Thoracic aorta (tissue), 2 donors: ENCODE measurements around the gene LRRC25. TPM values are rescaled to one million over a fixed set of nuclear protein-coding genes. Genes with fewer than 3 reads are reported as not detected.
"Not testable (repeated sequence)": the region's sequence is repeated elsewhere in the genome, so short reads cannot be mapped to it uniquely, and the experiment has no call there.

Experiments used
- ATAC-seq: fragments of 150-250 bp; one replicate; pipeline ENCODE4 v1.8.0; 2017; ENCODE audit warnings: low read depth; ENCODE audit not compliant: insufficient number of reproducible peaks, low FRiP score
- DNase-seq: peaks from one replicate; pipeline ENCODE4 v3.0.0-alpha.2; 2020; ENCODE audit warnings: low spot score
- H3K27ac ChIP-seq, 2 donors: fragments of 200-600 bp; sonication (generic); 1 replicate in 1 of 2; 2 replicates in 1 of 2; pipeline ENCODE4 v1.5.1; 2016; ENCODE audit warnings: mild to moderate bottlenecking in 2 of 2, moderate library complexity in 2 of 2
- H3K27me3 ChIP-seq: fragments of 200-600 bp; sonication (generic); replicated peaks from 2 replicates; pipeline ENCODE4 v1.6.0; 2016; ENCODE audit warnings: mild to moderate bottlenecking; ENCODE audit not compliant: insufficient read depth
- H3K36me3 ChIP-seq: fragments of 200-600 bp; sonication (generic); one replicate; pipeline ENCODE4 v1.5.1; 2016
- H3K4me1 ChIP-seq, 2 donors: fragments of 200-600 bp; sonication (generic); 1 replicate in 1 of 2; 2 replicates in 1 of 2; pipeline versions ENCODE4 v1.5.1 to v1.6.0; 2016; ENCODE audit warnings: low read depth in 2 of 2, mild to moderate bottlenecking in 1 of 2; ENCODE audit not compliant: control insufficient read depth in 1 of 2
- H3K4me3 ChIP-seq: fragments of 200-600 bp; sonication (generic); 2 replicates; pipeline ENCODE4 v1.5.1; 2016; ENCODE audit warnings: mild to moderate bottlenecking
- H3K9me3 ChIP-seq: fragments of 200-600 bp; sonication (generic); 2 replicates; pipeline ENCODE4 v1.5.1; 2016
- CTCF ChIP-seq: fragments of 200-600 bp; sonication (generic); IDR thresholded peaks from one replicate; pipeline ENCODE4 v1.5.1; 2019; ENCODE audit warnings: antibody characterized with exemption
- total RNA-seq, 2 donors: library from RNA; depleted of rRNA; stranded (reverse); fragments of >200 nt; gene quantifications; one replicate each; pipeline versions ENCODE4 v1.1.0 to v1.2.3, GENCODE V29; 2016

LRRC25 gene
- total RNA-seq, 2 donors from 2014 or later, result 18.7 to 30.3 TPM

GRCh38 chr19:18384775-18385174 lies 12.6 kb downstream of the LRRC25 start:
- Histone ChIP-seq H3K36me3 (no peaks in the 10 kb centered on the region), H3K27ac (no peak overlapping the region), H3K9me3 (no peaks in the 10 kb centered on the region), H3K27me3 (no peaks in the 10 kb centered on the region), H3K4me3 (no peak overlapping the region), H3K4me1 (peaks cover 6 to 36% of the 10 kb centered on the region in 2 donors)
- no peak for TF ChIP-seq CTCF
- no peak for DNase-seq
- no peak for ATAC-seq

- not testable (repeated sequence) for H3K27me3 ChIP-seq, DNase-seq, H3K4me3 ChIP-seq, H3K9me3 ChIP-seq, H3K27ac ChIP-seq, ATAC-seq, H3K36me3 ChIP-seq
- peaks cover 6 to 46% of the 10 kb centered on the region in 2 donors for H3K4me1 ChIP-seq
Observed at GRCh38 chr19:18383622-18384021, 13.8 kb downstream of the LRRC25 start.

GRCh38 chr19:18380843-18381242 lies 16.6 kb downstream of the LRRC25 start:
- H3K9me3 ChIP-seq, result no peaks in the 10 kb centered on the region
- no peaks in the 10 kb centered on the region for H3K27me3 ChIP-seq
- no peaks in the 10 kb centered on the region for H3K36me3 ChIP-seq
- no peak overlapping the region for H3K4me3 ChIP-seq
- peaks cover 6 to 34% of the 10 kb centered on the region in 2 donors for H3K4me1 ChIP-seq
- peak overlapping the region; percentile 73 to 75 for H3K27ac ChIP-seq
- DNase-seq, result no peak
- no peak for TF ChIP-seq CTCF
- no peak for ATAC-seq

- H3K27ac ChIP-seq, result peak overlapping the region; percentile 73 to 75
- no peak for TF ChIP-seq CTCF
- no peaks in the 10 kb centered on the region for H3K9me3 ChIP-seq
- peak; percentile 86 for DNase-seq
- H3K4me3 ChIP-seq, result no peak overlapping the region
- ATAC-seq, result peak; percentile 53
- no peaks in the 10 kb centered on the region for H3K36me3 ChIP-seq
- no peaks in the 10 kb centered on the region for H3K27me3 ChIP-seq
- H3K4me1 ChIP-seq, result peaks cover 6 to 32% of the 10 kb centered on the region in 2 donors
Observed at GRCh38 chr19:18379803-18380747, 17.3 kb downstream of the LRRC25 start.

- H3K4me1 ChIP-seq, result peaks cover 19 to 48% of the 10 kb centered on the region in 2 donors
- no peaks in the 10 kb centered on the region for H3K27me3 ChIP-seq
- no peak overlapping the region for H3K4me3 ChIP-seq
- ATAC-seq (no peak), DNase-seq (no peak)
- no peak overlapping the region for H3K27ac ChIP-seq
- H3K9me3 ChIP-seq, result no peaks in the 10 kb centered on the region
- TF ChIP-seq CTCF, result no peak
- H3K36me3 ChIP-seq, result no peaks in the 10 kb centered on the region
Observed at GRCh38 chr19:18377026-18377425, 20.4 kb downstream of the LRRC25 start.
